GM12865 (cell line): ENCODE results near the gene SSTR3.
"Not testable (repeated sequence)": the region's sequence is repeated elsewhere in the genome, so short reads cannot be mapped to it uniquely, and the experiment has no call there.

Experiments used
- DNase-seq: peaks from one replicate; pipeline ENCODE4 v3.0.0; 2010; ENCODE audit warnings: low read depth
- H3K4me3 ChIP-seq: 2 replicates; pipeline ENCODE4 v1.5.1; 2011; ENCODE audit warnings: mild to moderate bottlenecking, low read depth, low read length, control low read depth
- CTCF ChIP-seq: IDR thresholded peaks from 2 replicates; pipeline ENCODE4 v1.5.1; 2011; ENCODE audit warnings: low read length, control low read depth, low read depth, inconsistent platforms; ENCODE audit not compliant: insufficient read depth; ENCODE audit errors: missing control alignments

Gene SSTR3

GRCh38 chr22:37202716-37203115 is 9.6 kb downstream of the SSTR3 start:
- DNase-seq: no peak
- H3K4me3 ChIP-seq: no peak overlapping the region
- TF ChIP-seq CTCF: no peak

- TF ChIP-seq CTCF: no peak
- no peak for DNase-seq
- H3K4me3 ChIP-seq: no peak overlapping the region
These were observed 10.2 kb downstream of the SSTR3 start for GRCh38 chr22:37202001-37202555.

GRCh38 chr22:37201443-37201820 is 10.8 kb downstream of the SSTR3 start:
- DNase-seq, H3K4me3 ChIP-seq: not testable (repeated sequence)

- H3K4me3 ChIP-seq: peak overlapping the region; percentile 33
- DNase-seq: no peak
- no peak for TF ChIP-seq CTCF
These were observed 12.5 kb downstream of the SSTR3 start for GRCh38 chr22:37199760-37200108.

- TF ChIP-seq CTCF: peak; percentile 96
- H3K4me3 ChIP-seq: peak overlapping the region; percentile 82
- peak; percentile 99 for DNase-seq
These were observed 13.0 kb downstream of the SSTR3 start for GRCh38 chr22:37199103-37199759.

GRCh38 chr22:37198258-37199102 is 13.8 kb downstream of the SSTR3 start:
- DNase-seq: peak; percentile 89
- peak overlapping the region; percentile 82 for H3K4me3 ChIP-seq
- peak; percentile 85 for TF ChIP-seq CTCF

GRCh38 chr22:37197451-37198257 is 14.6 kb downstream of the SSTR3 start:
- DNase-seq: no peak
- peak overlapping the region; percentile 82 for H3K4me3 ChIP-seq
- TF ChIP-seq CTCF: no peak
